GM20431 (cell line): ENCODE data around the gene NCKIPSD.

ENCODE experiments used
- in situ Hi-C: fragments of 300-500 bp; cut with MseI, MboI; formaldehyde crosslinking; loops from one replicate; pipeline ENCODE4 v1.15.0; 2020; ENCODE audit warnings: low sequenced_read_pairs; ENCODE audit not compliant: unreplicated experiment

NCKIPSD gene

DNA sequence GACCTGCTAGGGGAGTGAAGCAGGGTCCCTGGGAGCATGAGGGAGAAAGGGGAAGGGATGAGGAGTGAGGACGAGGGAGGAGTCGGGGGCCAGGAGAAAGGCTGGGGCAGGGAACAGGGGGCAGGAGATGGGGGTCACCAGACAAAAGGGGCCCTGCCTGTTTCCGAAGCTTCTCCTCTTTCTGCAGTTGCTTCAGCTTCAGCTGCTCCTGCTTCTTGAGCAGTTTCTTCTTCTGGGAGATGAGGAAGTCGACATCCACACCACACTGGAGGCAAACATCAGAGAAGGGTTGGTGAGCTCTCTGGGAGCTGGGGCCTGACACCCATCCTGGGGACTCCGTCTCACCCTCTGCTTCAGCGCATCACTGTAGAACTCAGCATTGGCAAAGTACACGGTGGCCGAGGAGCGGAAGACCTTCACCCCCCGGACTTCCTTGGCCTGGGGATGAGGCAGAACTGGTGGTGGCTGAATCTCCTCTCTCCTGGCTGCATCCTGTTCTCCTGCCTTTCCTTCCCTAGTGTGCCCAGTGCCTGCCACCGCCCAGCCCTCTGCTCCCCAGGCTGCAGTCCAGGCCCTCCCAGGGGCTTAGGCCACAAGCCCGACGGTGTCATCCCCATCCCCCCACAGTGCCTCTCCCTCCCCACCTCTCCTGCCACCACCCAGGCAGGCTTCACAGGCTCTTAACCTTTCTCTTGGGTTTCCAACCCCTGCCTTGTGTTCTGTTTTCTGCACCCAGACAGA, 57.3 kb downstream of the NCKIPSD start:
- in situ Hi-C loops = no loop called here

DNA sequence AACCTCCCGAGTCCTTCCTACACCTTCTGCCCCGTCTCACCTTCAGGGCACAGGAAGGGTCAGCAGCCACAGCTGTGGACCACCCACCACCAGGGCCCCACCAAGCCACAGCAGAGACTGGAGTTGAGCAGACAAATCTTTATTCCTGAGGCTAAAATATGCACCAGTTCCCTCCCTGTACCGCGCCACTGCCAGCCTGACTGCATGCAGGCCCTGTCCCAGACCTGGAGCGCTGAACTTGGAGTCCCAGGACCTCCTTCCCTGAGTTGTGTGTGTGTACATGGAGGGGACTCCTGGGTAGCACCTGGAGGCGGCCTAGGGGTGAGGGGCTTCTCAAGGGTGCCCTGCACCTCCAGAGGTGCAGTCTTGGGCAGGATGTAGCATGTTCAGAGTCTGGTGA, 60.1 kb downstream of the NCKIPSD start:
- in situ Hi-C loops = no loop called here

DNA sequence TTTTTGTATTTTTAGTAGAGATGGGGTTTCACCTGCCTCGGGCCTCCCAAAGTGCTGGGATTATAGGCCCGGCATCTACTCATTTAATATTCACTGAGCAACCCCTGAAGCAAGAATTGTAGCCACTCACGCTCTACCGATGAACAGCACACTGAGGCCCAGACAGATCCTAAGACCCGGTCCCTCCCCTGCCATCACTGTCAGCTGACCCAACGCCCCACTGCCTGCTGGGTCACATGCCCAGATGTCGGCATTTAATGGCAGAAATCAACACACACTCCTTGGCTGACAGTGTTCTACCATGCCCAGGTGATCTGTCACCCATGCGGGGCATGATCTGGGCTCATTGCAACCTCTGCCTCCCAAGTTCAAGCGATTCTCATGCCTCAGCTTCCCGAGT, 60.9 kb downstream of the NCKIPSD start:
- in situ Hi-C loops = no loop called here

DNA sequence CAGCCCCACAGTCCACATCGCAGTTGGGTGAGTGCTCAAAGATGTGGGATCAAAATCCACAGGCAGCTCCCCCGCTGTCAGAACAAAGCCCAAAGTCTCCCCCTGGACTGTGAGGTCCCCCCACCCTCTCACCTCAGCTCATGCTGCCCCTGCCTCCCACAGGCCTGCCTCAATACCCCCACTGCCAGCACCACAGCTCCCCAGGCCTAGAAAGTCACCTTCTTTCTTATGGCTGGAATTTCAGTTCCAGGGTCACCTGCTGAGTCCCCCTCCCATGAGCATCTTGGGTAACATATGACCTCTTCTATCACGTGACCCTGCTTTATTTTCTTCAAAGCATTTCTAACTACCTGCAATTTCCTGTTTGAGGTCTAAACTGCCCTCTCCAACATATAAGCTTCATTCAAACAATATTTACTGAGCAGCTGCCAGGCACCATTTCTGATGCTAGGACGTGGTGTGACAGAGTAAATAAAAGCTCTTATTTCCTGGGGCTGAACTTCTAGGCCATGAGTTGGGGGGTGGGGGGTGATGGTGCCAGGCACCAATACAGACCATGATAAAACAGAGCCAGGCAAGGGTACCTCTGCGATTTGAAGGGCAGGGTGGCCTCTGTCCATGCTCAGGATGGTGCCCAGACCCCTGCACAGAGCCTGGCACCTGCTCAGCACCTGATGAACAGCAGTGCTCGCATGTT, 61.7 kb downstream of the NCKIPSD start:
- in situ Hi-C loops = no loop called here
